ENCODE results near the gene SGSM1. TPM values are rescaled to one million over a fixed set of nuclear protein-coding genes. Genes with fewer than 3 reads are reported as not detected.

SGSM1 gene
- total RNA-seq, 4 donors from 2014 or later: 1.7 to 6.3 (median 3.7) TPM

DNA sequence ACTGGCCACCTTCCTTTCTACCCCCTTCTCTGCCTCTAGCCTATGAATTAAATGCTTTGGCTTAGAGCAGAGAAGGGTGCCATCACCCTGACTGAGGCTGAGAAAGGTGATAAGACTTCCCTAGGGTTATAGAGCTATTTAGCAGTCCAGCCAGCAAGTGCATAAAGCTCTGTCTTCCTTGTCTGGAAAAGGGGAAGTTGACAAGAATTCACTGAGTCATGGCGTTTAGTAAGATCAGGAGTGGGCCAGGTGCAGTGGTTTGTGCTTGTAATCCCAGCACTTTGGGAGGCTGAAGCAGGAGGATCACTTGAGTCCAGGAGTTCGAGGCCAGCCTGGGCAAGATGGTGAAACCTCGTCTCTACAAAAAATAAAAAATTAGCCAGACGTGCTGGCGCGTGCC is 77.4 kb downstream of the SGSM1 start:
- Histone ChIP-seq H3K27me3 (no peaks in the 10 kb centered on the region), H3K27ac (no peak overlapping the region), H3K4me3 (no peak overlapping the region), H3K9me3 (no peaks in the 10 kb centered on the region), H3K36me3 (no peaks in the 10 kb centered on the region), H3K4me1 (no peaks in the 10 kb centered on the region)
- TF ChIP-seq, protein P1, sequence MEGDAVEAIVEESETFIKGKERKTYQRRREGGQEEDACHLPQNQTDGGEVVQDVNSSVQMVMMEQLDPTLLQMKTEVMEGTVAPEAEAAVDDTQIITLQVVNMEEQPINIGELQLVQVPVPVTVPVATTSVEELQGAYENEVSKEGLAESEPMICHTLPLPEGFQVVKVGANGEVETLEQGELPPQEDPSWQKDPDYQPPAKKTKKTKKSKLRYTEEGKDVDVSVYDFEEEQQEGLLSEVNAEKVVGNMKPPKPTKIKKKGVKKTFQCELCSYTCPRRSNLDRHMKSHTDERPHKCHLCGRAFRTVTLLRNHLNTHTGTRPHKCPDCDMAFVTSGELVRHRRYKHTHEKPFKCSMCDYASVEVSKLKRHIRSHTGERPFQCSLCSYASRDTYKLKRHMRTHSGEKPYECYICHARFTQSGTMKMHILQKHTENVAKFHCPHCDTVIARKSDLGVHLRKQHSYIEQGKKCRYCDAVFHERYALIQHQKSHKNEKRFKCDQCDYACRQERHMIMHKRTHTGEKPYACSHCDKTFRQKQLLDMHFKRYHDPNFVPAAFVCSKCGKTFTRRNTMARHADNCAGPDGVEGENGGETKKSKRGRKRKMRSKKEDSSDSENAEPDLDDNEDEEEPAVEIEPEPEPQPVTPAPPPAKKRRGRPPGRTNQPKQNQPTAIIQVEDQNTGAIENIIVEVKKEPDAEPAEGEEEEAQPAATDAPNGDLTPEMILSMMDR (IDR thresholded peaks at IDR 0.05): no peak
- 92% methylated on average over 6 of the region's 6 CpGs for WGBS
- no peak for DNase-seq (ENCODE audit: low spot score in 2 of 2)

DNA sequence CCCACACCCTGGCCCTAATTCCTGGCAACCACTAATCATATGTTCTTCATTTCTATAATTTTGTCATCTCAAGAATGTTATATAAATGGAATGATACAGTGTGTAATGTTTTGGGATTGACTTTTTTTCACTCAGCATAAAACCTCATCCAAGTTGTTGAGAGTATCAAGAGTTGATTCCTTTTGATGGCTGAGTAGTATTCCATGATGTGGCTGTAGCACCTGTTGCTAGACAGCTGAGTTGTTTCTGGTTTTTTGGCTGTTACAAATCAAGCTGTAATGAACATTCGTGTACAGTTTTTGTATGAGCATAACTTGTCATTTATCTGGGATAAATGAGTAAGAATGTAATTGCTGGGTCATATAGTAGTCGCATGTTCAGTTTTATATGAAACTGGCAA is 81.2 kb downstream of the SGSM1 start:
- no peak for DNase-seq (ENCODE audit: low spot score in 2 of 2)
- Histone ChIP-seq H3K4me3 (no peak overlapping the region), H3K9me3 (no peaks in the 10 kb centered on the region), H3K36me3 (no peaks in the 10 kb centered on the region), H3K27me3 (no peaks in the 10 kb centered on the region), H3K27ac (no peak overlapping the region), H3K4me1 (no peaks in the 10 kb centered on the region)
- WGBS: 89% methylated on average over 2 of the region's 2 CpGs
- TF ChIP-seq EP300 (IDR thresholded peaks at IDR 0.05): no peak
- no peak for TF ChIP-seq POLR2A (IDR thresholded peaks at IDR 0.05)
- no peak for TF ChIP-seq POLR2AphosphoS5 (IDR thresholded peaks at IDR 0.05)

DNA sequence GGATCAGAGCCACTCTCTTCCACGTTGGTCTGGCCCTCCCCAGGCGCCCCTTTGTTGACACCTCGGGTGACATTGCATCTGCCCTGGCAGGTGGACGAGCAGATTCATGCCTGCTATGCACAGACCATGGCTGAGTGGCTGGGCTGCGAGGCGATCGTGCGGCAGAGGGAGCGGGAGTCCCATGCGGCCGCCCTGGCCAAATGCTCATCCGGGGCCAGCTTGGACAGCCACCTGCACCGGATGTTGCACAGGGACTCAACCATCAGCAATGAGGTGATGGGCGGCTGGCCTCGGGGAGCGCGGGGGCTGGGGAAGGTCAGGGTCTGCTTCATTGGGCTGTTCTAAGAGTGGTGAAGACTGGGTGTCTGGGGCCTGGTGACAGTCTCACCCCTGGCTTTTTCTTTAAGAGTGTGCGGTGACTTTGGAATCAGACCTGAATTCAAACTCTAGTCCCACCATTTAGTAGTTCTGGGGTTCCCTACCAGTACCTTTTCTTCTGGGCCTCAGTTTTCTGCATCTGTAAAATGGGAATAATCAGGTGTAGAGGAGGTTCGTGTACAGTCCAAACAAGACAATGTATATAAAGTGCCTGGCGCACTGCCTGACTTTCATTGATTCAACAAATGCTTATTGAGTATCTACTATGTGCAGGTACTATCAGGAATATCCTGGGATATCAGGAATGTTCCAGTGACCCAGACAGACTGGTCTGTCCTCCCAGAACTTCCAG is 87.5 kb downstream of the SGSM1 start:
- no peaks in the 10 kb centered on the region for H3K36me3 ChIP-seq
- no peak overlapping the region for H3K27ac ChIP-seq
- H3K4me3 ChIP-seq: no peak overlapping the region
- no peaks in the 10 kb centered on the region for H3K9me3 ChIP-seq
- TF ChIP-seq, protein P1 (IDR thresholded peaks at IDR 0.05): no peak
- TF ChIP-seq EP300 (IDR thresholded peaks at IDR 0.05) (no peak), POLR2AphosphoS5 (IDR thresholded peaks at IDR 0.05) (no peak), POLR2A (IDR thresholded peaks at IDR 0.05) (no peak)
- no peaks in the 10 kb centered on the region for H3K27me3 ChIP-seq
- peaks cover 14% of the 10 kb centered on the region for H3K4me1 ChIP-seq
- DNase-seq (ENCODE audit: low spot score in 2 of 2): no peak
- WGBS: 85% methylated on average over 6 of the region's 20 CpGs

DNA sequence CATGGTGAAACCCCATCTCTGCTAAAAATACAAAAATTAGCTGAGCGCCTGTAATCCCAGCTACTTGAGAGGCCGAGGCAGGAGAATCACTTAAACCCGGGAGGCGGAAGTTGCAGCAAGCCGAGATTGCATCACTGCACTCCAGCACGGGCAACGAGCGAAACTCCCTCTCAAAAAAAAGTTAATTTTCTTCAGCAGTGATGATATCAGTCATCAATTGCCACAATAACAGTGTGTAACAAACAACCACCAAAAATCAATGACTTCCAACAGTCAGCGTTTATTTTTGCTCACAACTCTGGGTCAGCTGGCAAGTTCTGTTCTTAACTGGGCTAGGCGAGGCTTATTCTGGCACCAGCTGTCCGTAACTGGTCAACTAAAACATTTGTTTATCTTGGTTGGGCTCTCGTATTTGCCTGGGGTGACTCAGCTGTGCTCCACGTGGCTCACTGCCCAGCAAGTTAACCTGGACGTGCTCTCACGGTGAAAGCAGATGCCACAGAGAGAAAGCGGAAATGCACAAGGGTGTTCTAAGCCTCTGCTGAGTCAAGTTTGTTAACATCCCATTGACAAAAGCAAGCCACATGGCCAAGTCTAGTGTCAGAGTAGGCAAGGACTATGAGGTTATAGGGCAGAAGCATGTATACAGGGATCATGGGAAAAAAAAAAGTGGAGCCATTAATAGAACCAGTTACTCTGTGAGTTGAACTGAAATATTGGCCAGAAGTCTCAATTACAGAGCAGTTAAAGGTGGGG is 88.4 kb downstream of the SGSM1 start:
- Histone ChIP-seq H3K4me1 (peaks cover 14% of the 10 kb centered on the region), H3K4me3 (no peak overlapping the region), H3K27ac (peak overlapping the region; percentile 64), H3K36me3 (no peaks in the 10 kb centered on the region), H3K9me3 (no peaks in the 10 kb centered on the region), H3K27me3 (no peaks in the 10 kb centered on the region)
- DNase-seq (ENCODE audit: low spot score in 2 of 2): peak in 1 of 2 donors; percentile 84
- TF ChIP-seq, protein P1 (IDR thresholded peaks at IDR 0.05): no peak
- TF ChIP-seq POLR2AphosphoS5 (IDR thresholded peaks at IDR 0.05): peak in 1 of 3 donors; percentile 80
- WGBS: 16% methylated on average over 11 of the region's 16 CpGs

DNA sequence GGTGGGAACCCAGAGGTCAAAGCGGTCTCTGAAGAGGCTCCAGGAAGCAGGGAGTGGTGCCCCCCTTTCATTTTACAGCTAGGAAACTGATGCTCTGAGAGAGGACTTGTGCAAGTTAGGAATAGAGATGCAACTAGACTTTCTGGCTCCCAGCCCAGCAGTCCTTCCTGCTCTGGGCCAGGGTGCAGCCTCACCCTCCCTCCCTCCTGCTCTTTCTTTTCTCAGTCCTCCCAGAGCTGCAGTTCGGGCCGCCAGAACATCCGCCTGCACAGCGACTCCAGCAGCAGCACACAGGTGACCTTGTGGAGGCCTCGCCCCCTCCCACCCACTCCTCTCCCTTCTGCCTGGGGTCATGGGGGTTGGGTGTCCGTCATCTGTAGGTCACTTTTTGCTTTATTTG is 89.0 kb downstream of the SGSM1 start:
- WGBS: 31% methylated on average over 7 of the region's 7 CpGs
- peak; percentile 74 to 89 for DNase-seq (ENCODE audit: low spot score in 2 of 2)
- Histone ChIP-seq H3K4me1 (peaks cover 14% of the 10 kb centered on the region), H3K27me3 (no peaks in the 10 kb centered on the region), H3K9me3 (no peaks in the 10 kb centered on the region), H3K36me3 (no peaks in the 10 kb centered on the region), H3K4me3 (no peak overlapping the region), H3K27ac (peak overlapping the region; percentile 64)
- TF ChIP-seq POLR2A (IDR thresholded peaks at IDR 0.05): no peak
- TF ChIP-seq POLR2AphosphoS5 (IDR thresholded peaks at IDR 0.05): no peak
- TF ChIP-seq, protein P1 (IDR thresholded peaks at IDR 0.05): no peak
- TF ChIP-seq EP300 (IDR thresholded peaks at IDR 0.05): no peak

Measured in suprapubic skin (tissue), 4 donors.